ENCODE results near the gene PRKN.

DNA sequence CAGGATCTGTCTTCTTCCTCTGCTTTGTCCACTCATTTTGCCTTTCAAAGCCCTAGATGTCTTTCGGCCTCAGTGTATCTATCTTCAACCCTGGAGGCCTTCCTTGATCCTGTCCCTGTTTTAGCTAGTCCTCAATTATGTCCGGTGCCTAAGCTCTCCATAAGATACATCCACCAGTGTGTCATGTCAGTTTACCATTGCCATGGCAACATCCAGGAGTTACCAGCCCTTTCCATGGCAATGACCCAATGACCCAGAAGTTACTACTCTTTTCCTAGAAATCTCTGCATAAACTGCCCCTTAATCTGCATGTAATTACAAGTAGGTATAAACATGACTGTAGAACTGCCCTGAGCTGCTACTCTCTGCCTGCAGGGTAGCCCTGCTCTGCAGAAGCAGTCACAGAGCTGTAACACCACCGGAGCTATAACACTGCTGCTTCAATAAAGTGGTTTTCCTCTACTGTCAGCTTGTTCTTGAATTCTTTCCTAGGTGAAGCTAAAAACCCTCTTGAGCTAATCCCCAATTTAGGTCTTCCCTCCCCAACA is 741.6 kb downstream of the PRKN start:
- TF ChIP-seq, protein P1, sequence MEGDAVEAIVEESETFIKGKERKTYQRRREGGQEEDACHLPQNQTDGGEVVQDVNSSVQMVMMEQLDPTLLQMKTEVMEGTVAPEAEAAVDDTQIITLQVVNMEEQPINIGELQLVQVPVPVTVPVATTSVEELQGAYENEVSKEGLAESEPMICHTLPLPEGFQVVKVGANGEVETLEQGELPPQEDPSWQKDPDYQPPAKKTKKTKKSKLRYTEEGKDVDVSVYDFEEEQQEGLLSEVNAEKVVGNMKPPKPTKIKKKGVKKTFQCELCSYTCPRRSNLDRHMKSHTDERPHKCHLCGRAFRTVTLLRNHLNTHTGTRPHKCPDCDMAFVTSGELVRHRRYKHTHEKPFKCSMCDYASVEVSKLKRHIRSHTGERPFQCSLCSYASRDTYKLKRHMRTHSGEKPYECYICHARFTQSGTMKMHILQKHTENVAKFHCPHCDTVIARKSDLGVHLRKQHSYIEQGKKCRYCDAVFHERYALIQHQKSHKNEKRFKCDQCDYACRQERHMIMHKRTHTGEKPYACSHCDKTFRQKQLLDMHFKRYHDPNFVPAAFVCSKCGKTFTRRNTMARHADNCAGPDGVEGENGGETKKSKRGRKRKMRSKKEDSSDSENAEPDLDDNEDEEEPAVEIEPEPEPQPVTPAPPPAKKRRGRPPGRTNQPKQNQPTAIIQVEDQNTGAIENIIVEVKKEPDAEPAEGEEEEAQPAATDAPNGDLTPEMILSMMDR (IDR thresholded peaks at IDR 0.05): no peak
- TF ChIP-seq ZFX (IDR thresholded peaks at IDR 0.05; ENCODE audit: borderline replicate concordance): no peak

Data from 22Rv1 (cell line).